OCI-LY1 (cell line): Measurements from ENCODE around the gene NOS3.

ENCODE experiments used
- H2AFZ ChIP-seq: fragments of 200-600 bp; sonication (generic), shearing (Covaris generic); 2 replicates; pipeline ENCODE4 v1.6.0; 2014; ENCODE audit warnings: antibody characterized with exemption, mild to moderate bottlenecking, low read length
- H3F3A ChIP-seq: fragments of 200-600 bp; sonication (generic), shearing (Covaris generic); 2 replicates; pipeline ENCODE4 v1.6.0; 2014; ENCODE audit warnings: mild to moderate bottlenecking, antibody characterized with exemption, low read length, moderate library complexity; ENCODE audit not compliant: insufficient read depth
- H3K27ac ChIP-seq: fragments of 200-600 bp; sonication (generic); 2 replicates; pipeline ENCODE4 v1.5.1; 2014; ENCODE audit warnings: low read length, mixed run types, mild to moderate bottlenecking, low read depth; ENCODE audit not compliant: poor library complexity, severe bottlenecking
- H3K27me3 ChIP-seq: fragments of 200-600 bp; sonication (generic); 2 replicates; pipeline ENCODE4 v1.6.0; 2014; ENCODE audit warnings: antibody characterized with exemption, mild to moderate bottlenecking, low read length, moderate library complexity; ENCODE audit not compliant: insufficient read depth
- H3K36me3 ChIP-seq: fragments of 200-600 bp; sonication (generic); 2 replicates; pipeline ENCODE4 v1.6.1; 2014; ENCODE audit warnings: mild to moderate bottlenecking, antibody characterized with exemption, low read length, moderate library complexity, mixed read lengths; ENCODE audit not compliant: insufficient read depth
- H3K4me1 ChIP-seq: fragments of 200-600 bp; sonication (generic); 2 replicates; pipeline ENCODE4 v1.5.1; 2014; ENCODE audit warnings: mild to moderate bottlenecking, low read length, moderate library complexity; ENCODE audit not compliant: insufficient read depth, severe bottlenecking
- H3K4me2 ChIP-seq: fragments of 200-600 bp; sonication (generic), shearing (Covaris generic); 2 replicates; pipeline ENCODE4 v1.6.1; 2014; ENCODE audit warnings: low read length
- H3K4me3 ChIP-seq: fragments of 200-600 bp; sonication (generic); 2 replicates; pipeline ENCODE4 v1.5.1; 2014; ENCODE audit warnings: low read length, low read depth, mild to moderate bottlenecking, mixed read lengths; ENCODE audit not compliant: poor library complexity, severe bottlenecking
- H3K79me2 ChIP-seq: fragments of 200-600 bp; shearing (Covaris generic); 2 replicates; pipeline ENCODE4 v1.6.1; 2016; ENCODE audit warnings: mixed run types, low read length, mixed read lengths; ENCODE audit not compliant: insufficient read depth
- H3K9ac ChIP-seq: fragments of 200-600 bp; sonication (generic), shearing (Covaris generic); 2 replicates; pipeline ENCODE4 v1.6.1; 2014; ENCODE audit warnings: mild to moderate bottlenecking, low read length, mixed read lengths
- H3K9me2 ChIP-seq: fragments of 200-600 bp; sonication (generic), shearing (Covaris generic); 2 replicates; pipeline ENCODE4 v1.6.1; 2014; ENCODE audit warnings: low read depth, mild to moderate bottlenecking, low read length, mixed read lengths
- H3K9me3 ChIP-seq: fragments of 200-600 bp; shearing (Covaris generic); 2 replicates; pipeline ENCODE4 v1.6.1; 2014; ENCODE audit warnings: low read length, mixed read lengths
- H4K20me1 ChIP-seq: fragments of 200-600 bp; sonication (generic), shearing (Covaris generic); 2 replicates; pipeline ENCODE4 v1.6.0; 2016; ENCODE audit warnings: mild to moderate bottlenecking, low read length; ENCODE audit not compliant: insufficient read depth
- CTCF ChIP-seq: fragments of 200-600 bp; sonication (generic), shearing (Covaris generic); IDR thresholded peaks from 2 replicates; pipeline ENCODE4 v1.5.1; 2017; ENCODE audit warnings: mild to moderate bottlenecking, antibody characterized with exemption, low read length, moderate library complexity, mixed read lengths
- EZH2 ChIP-seq: fragments of 200-600 bp; sonication (generic), shearing (Covaris generic); IDR thresholded peaks from 2 replicates; pipeline ENCODE4 v1.8.0; 2017; ENCODE audit warnings: borderline replicate concordance, mixed run types, mild to moderate bottlenecking, antibody characterized with exemption, low read length, moderate library complexity, mixed read lengths

Gene NOS3

GRCh38 chr7:150997075-150997511, 6.3 kb downstream of the NOS3 start:
- Histone ChIP-seq H3K4me2 (no peak overlapping the region), H3K4me1 (peaks cover 5% of the 10 kb centered on the region)

DNA sequence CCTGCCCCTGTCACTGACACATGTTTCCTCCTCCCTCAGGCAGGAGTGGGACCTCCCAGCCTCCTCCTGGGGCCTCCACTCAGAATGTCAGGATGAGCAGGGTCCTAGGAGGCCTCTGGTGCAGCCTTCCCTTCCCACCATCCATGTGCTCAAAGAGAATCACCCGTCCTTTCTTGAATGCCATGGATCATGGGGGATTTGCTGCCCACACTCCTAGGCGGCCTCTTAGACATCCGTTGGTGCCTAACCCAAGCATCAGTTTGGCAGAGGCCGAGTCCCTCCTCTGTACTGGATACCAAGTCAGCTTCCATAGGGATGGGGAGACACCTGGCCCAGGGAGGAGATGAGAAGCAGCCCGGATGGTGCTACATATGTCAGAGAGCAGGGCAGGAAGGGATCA, 7.0 kb downstream of the NOS3 start:
- no peak for TF ChIP-seq EZH2
- no peak for TF ChIP-seq CTCF
- Histone ChIP-seq H3K9me2 (no peaks in the 10 kb centered on the region), H3K79me2 (no peaks in the 10 kb centered on the region), H3K27ac (no peak overlapping the region), H3K9ac (no peak overlapping the region), H3K36me3 (no peaks in the 10 kb centered on the region), H3K27me3 (no peaks in the 10 kb centered on the region; the same call in 1 of the 2 replicates), H4K20me1 (no peaks in the 10 kb centered on the region), H3K4me3 (no peak overlapping the region), H3F3A (no peaks in the 10 kb centered on the region), H2AFZ (no peak overlapping the region), H3K4me2 (no peak overlapping the region), H3K4me1 (peaks cover 5% of the 10 kb centered on the region), H3K9me3 (no peaks in the 10 kb centered on the region)

More at GRCh38 chr7:150997075-150997511, 6.3 kb downstream of the NOS3 start:
- Histone ChIP-seq H3K27ac (no peak overlapping the region), H3K9me3 (no peaks in the 10 kb centered on the region), H3K36me3 (no peaks in the 10 kb centered on the region), H3K9me2 (no peaks in the 10 kb centered on the region), H3K79me2 (no peaks in the 10 kb centered on the region), H3K27me3 (no peaks in the 10 kb centered on the region; the same call in 1 of the 2 replicates), H3K9ac (no peak overlapping the region), H3F3A (no peaks in the 10 kb centered on the region), H2AFZ (no peak overlapping the region), H4K20me1 (no peaks in the 10 kb centered on the region), H3K4me3 (no peak overlapping the region)
- TF ChIP-seq EZH2 (no peak), CTCF (no peak)

DNA sequence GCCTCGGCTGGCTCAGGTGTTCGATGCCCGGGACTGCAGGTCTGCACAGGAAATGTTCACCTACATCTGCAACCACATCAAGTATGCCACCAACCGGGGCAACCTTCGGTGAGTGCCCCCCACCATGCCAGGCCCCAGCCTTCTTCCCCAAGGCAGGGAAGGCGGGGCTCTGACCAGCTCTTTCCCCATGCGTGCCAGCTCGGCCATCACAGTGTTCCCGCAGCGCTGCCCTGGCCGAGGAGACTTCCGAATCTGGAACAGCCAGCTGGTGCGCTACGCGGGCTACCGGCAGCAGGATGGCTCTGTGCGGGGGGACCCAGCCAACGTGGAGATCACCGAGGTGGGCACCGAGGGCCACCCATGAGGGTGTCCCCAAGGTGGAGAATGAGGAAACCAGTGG, 7.5 kb downstream of the NOS3 start:
- H3K79me2 ChIP-seq, result no peaks in the 10 kb centered on the region
- no peaks in the 10 kb centered on the region for H3F3A ChIP-seq
- H3K36me3 ChIP-seq, result no peaks in the 10 kb centered on the region
- no peak overlapping the region for H2AFZ ChIP-seq
- no peaks in the 10 kb centered on the region for H4K20me1 ChIP-seq
- H3K4me3 ChIP-seq, result no peak overlapping the region
- H3K4me1 ChIP-seq, result peaks cover 5% of the 10 kb centered on the region
- H3K9me2 ChIP-seq, result no peaks in the 10 kb centered on the region
- TF ChIP-seq CTCF (no peak), EZH2 (no peak)
- no peak overlapping the region for H3K4me2 ChIP-seq
- no peaks in the 10 kb centered on the region for H3K9me3 ChIP-seq
- H3K27me3 ChIP-seq, result no peaks in the 10 kb centered on the region; the same call in 1 of the 2 replicates
- no peak overlapping the region for H3K27ac ChIP-seq
- H3K9ac ChIP-seq, result no peak overlapping the region
